ENCODE measurements around the gene PTPRT.

The PTPRT gene

DNA sequence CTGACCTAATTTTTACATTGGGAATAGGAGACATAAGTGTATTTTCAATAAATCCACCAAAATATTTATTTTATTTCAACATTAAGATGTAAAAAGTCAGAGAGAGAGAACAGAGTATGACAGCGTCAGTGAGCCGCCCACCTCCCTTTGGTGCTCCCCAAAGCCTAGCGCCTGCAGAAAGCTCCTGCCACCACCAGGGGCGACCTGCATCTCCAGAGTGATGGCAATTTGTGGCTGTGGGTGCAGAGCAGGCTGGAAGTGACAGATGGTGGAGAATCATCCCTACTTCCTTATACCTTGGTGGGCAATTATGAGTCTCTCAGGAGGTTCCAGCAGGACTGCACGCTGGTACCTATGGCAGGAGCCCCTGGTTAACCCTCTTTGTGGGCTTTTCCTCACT, 87.3 kb downstream of the PTPRT start:
- Histone ChIP-seq H3K9me3 (ENCODE audit: control insufficient read depth, insufficient read depth, low read depth, low read length) (no peaks in the 10 kb centered on the region), H3K27ac (ENCODE audit: extremely low read depth, low read depth, low read length) (no peak overlapping the region), H3K4me3 (ENCODE audit: low read depth, low read length) (no peak overlapping the region), H3K4me1 (ENCODE audit: control insufficient read depth, insufficient read depth, low read length) (no peaks in the 10 kb centered on the region), H3K36me3 (ENCODE audit: control insufficient read depth in 2 of 2, insufficient read depth in 1 of 2, low read length in 2 of 2) (no peaks in the 10 kb centered on the region)
- POLR2A ChIA-PET: no interaction called here
- no peak for TF ChIP-seq ZNF266 (tag by site-specific recombination; IDR thresholded peaks at IDR 0.05; ENCODE audit: low read depth)
- TF ChIP-seq ZNF350 (tag by site-specific recombination; IDR thresholded peaks at IDR 0.05): no peak
- no peak for TF ChIP-seq ZBTB17 (tag by site-specific recombination; IDR thresholded peaks at IDR 0.05)
- no peak for TF ChIP-seq GFI1B (tag by site-specific recombination; IDR thresholded peaks at IDR 0.05)
- TF ChIP-seq ZNF175 (tag by site-specific recombination; IDR thresholded peaks at IDR 0.05): no peak
- no peak for TF ChIP-seq ZNF2 (tag by site-specific recombination; IDR thresholded peaks at IDR 0.05)
- TF ChIP-seq ZNF600 (tag by site-specific recombination; IDR thresholded peaks at IDR 0.05): no peak
- TF ChIP-seq MZF1 (tag by site-specific recombination; IDR thresholded peaks at IDR 0.05; ENCODE audit: borderline replicate concordance): no peak
- no peak for TF ChIP-seq KLF10 (tag by site-specific recombination; IDR thresholded peaks at IDR 0.05)
- no peak for TF ChIP-seq ZNF837 (tag by site-specific recombination; IDR thresholded peaks at IDR 0.05)
- no peak for TF ChIP-seq ZNF404 (tag by site-specific recombination; IDR thresholded peaks at IDR 0.05)
- no peak for TF ChIP-seq EGR2 (tag by site-specific recombination; IDR thresholded peaks at IDR 0.05; ENCODE audit: low read depth)
- no peak for TF ChIP-seq ZBTB48 (tag by site-specific recombination; IDR thresholded peaks at IDR 0.05)
- TF ChIP-seq REST (tag by site-specific recombination; IDR thresholded peaks at IDR 0.05): no peak
- CTCF ChIA-PET: interaction anchor here (0.6 to 1.2 kb wide), 4 partner anchors 15 to 94 kb away, joined by 3 to 10 read pairs (median 3); no protein-coding TSS in a partner anchor

DNA sequence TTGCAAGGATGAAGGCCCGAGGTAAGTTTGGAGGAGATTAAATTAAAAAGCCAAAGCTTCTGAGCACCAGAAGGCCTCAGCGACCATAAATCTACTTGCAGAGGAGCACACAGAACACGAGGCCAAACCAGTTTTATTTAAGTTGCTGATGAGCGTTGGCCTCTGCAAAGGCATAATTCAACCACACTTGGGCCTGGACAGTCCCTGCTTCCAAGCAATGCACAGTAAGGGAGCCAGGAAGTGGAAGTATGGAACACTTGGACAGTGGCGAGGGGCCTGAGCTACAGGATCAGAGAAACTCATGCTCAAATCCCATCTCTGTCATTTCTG, 92.8 kb downstream of the PTPRT start:
- Histone ChIP-seq H3K4me3 (ENCODE audit: low read depth, low read length) (no peak overlapping the region), H3K36me3 (ENCODE audit: control insufficient read depth in 2 of 2, insufficient read depth in 1 of 2, low read length in 2 of 2) (no peaks in the 10 kb centered on the region), H3K4me1 (ENCODE audit: control insufficient read depth, insufficient read depth, low read length) (no peaks in the 10 kb centered on the region), H3K27ac (ENCODE audit: extremely low read depth, low read depth, low read length) (no peak overlapping the region), H3K9me3 (ENCODE audit: control insufficient read depth, insufficient read depth, low read depth, low read length) (no peaks in the 10 kb centered on the region)
- ChIA-PET CTCF (no interaction called here), POLR2A (no interaction called here)
- TF ChIP-seq ZNF843 (tag by site-specific recombination; IDR thresholded peaks at IDR 0.05) (no peak), ZBTB7A (tag by site-specific recombination; IDR thresholded peaks at IDR 0.05; ENCODE audit: low read depth) (no peak), HOXC10 (CRISPR knock-in tag; IDR thresholded peaks at IDR 0.05) (no peak), ZNF311 (tag by site-specific recombination; IDR thresholded peaks at IDR 0.05; ENCODE audit: borderline replicate concordance) (no peak), ZNF792 (tag by site-specific recombination; IDR thresholded peaks at IDR 0.05) (no peak), ZNF2 (tag by site-specific recombination; IDR thresholded peaks at IDR 0.05) (no peak), SCRT1 (tag by site-specific recombination; IDR thresholded peaks at IDR 0.05; ENCODE audit: borderline replicate concordance) (no peak), ZNF169 (tag by site-specific recombination; IDR thresholded peaks at IDR 0.05) (no peak)
- TF ChIP-seq, protein P1, sequence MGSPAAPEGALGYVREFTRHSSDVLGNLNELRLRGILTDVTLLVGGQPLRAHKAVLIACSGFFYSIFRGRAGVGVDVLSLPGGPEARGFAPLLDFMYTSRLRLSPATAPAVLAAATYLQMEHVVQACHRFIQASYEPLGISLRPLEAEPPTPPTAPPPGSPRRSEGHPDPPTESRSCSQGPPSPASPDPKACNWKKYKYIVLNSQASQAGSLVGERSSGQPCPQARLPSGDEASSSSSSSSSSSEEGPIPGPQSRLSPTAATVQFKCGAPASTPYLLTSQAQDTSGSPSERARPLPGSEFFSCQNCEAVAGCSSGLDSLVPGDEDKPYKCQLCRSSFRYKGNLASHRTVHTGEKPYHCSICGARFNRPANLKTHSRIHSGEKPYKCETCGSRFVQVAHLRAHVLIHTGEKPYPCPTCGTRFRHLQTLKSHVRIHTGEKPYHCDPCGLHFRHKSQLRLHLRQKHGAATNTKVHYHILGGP (tag by site-specific recombination; IDR thresholded peaks at IDR 0.05): no peak
- TF ChIP-seq, protein P2, sequence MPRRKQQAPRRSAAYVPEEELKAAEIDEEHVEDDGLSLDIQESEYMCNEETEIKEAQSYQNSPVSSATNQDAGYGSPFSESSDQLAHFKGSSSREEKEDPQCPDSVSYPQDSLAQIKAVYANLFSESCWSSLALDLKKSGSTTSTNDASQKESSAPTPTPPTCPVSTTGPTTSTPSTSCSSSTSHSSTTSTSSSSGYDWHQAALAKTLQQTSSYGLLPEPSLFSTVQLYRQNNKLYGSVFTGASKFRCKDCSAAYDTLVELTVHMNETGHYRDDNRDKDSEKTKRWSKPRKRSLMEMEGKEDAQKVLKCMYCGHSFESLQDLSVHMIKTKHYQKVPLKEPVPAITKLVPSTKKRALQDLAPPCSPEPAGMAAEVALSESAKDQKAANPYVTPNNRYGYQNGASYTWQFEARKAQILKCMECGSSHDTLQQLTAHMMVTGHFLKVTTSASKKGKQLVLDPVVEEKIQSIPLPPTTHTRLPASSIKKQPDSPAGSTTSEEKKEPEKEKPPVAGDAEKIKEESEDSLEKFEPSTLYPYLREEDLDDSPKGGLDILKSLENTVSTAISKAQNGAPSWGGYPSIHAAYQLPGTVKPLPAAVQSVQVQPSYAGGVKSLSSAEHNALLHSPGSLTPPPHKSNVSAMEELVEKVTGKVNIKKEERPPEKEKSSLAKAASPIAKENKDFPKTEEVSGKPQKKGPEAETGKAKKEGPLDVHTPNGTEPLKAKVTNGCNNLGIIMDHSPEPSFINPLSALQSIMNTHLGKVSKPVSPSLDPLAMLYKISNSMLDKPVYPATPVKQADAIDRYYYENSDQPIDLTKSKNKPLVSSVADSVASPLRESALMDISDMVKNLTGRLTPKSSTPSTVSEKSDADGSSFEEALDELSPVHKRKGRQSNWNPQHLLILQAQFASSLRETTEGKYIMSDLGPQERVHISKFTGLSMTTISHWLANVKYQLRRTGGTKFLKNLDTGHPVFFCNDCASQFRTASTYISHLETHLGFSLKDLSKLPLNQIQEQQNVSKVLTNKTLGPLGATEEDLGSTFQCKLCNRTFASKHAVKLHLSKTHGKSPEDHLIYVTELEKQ (tag by site-specific recombination; IDR thresholded peaks at IDR 0.05; ENCODE audit: borderline replicate concordance): no peak
